Activated gamma-delta T cell treated with Interleukin-2 at 50 U/mL for 16 hours (primary cell): Measurements from ENCODE around the gene TCEAL4.
"Not testable (repeated sequence)": the region's sequence is repeated elsewhere in the genome, so short reads cannot be mapped to it uniquely, and the experiment has no call there.

ENCODE experiments used
- DNase-seq: peaks from one replicate; pipeline ENCODE4 v3.0.0-alpha.2; 2020

Gene TCEAL4

GRCh38 chrX:103585411-103586313 lies at the start of gene TCEAL4:
TSS of gene TCEAL4 (plus strand) at chrX:103585515. CDS start at chrX:103586676, 1,161 bp downstream.
- DNase-seq = peak; percentile 21

GRCh38 chrX:103536071-103536470 lies 49.2 kb upstream of the TCEAL4 start:
- no peak for DNase-seq

GRCh38 chrX:103536732-103537131 lies 48.6 kb upstream of the TCEAL4 start:
- no peak for DNase-seq

GRCh38 chrX:103537871-103538387 lies 47.4 kb upstream of the TCEAL4 start:
- DNase-seq = no peak

GRCh38 chrX:103538728-103539127 lies 46.6 kb upstream of the TCEAL4 start:
- no peak for DNase-seq

- DNase-seq = no peak
These were observed 45.6 kb upstream of the TCEAL4 start for GRCh38 chrX:103539695-103540094.

GRCh38 chrX:103540145-103540544 lies 45.2 kb upstream of the TCEAL4 start:
- DNase-seq = no peak

- DNase-seq = no peak
These were observed 35.4 kb upstream of the TCEAL4 start for GRCh38 chrX:103549916-103550315.

- no peak for DNase-seq
These were observed 34.8 kb upstream of the TCEAL4 start for GRCh38 chrX:103550415-103551051.

GRCh38 chrX:103552236-103552635 lies 33.1 kb upstream of the TCEAL4 start:
- no peak for DNase-seq

GRCh38 chrX:103554687-103555424 lies 30.5 kb upstream of the TCEAL4 start:
- peak; percentile 33 for DNase-seq

GRCh38 chrX:103556963-103557612 lies 28.2 kb upstream of the TCEAL4 start:
- no peak for DNase-seq

GRCh38 chrX:103560256-103560655 lies 25.1 kb upstream of the TCEAL4 start:
- DNase-seq = no peak

GRCh38 chrX:103562801-103563200 lies 22.5 kb upstream of the TCEAL4 start:
- no peak for DNase-seq

- no peak for DNase-seq
These were observed 20.1 kb upstream of the TCEAL4 start for GRCh38 chrX:103565197-103565596.

- DNase-seq = no peak
These were observed 19.6 kb upstream of the TCEAL4 start for GRCh38 chrX:103565752-103566151.

- DNase-seq = no peak
These were observed 14.2 kb upstream of the TCEAL4 start for GRCh38 chrX:103571121-103571520.

GRCh38 chrX:103571726-103572125 lies 13.6 kb upstream of the TCEAL4 start:
- no peak for DNase-seq

GRCh38 chrX:103573202-103573601 lies 12.1 kb upstream of the TCEAL4 start:
- no peak for DNase-seq

- no peak for DNase-seq
These were observed 719 bp upstream of the TCEAL4 start for GRCh38 chrX:103584596-103584995.

- no peak for DNase-seq
These were observed 965 bp downstream of the TCEAL4 start for GRCh38 chrX:103586314-103586646.

- no peak for DNase-seq
These were observed 1.3 kb downstream of the TCEAL4 start for GRCh38 chrX:103586659-103587058.

- not testable (repeated sequence) for DNase-seq
These were observed 7.0 kb downstream of the TCEAL4 start for GRCh38 chrX:103592295-103592694.
